ENCODE data around the gene KCNQ1. TPM values are rescaled to one million over a fixed set of nuclear protein-coding genes. Genes with fewer than 3 reads are reported as not detected.

Gene KCNQ1
- total and polyA plus RNA-seq, 2 of the 13 experiments (the other 11 are each of a cell fraction or from before 2014, with no cell fraction given) = 0.02 to 0.08 TPM

- TF ChIP-seq HMGXB3 (CRISPR knock-in tag; IDR thresholded peaks at IDR 0.05; ENCODE audit: borderline replicate concordance) (0 out of 2 replicates have a peak, but pooled peaks have one; percentile 4), CAMTA2 (CRISPR knock-in tag; IDR thresholded peaks at IDR 0.05; ENCODE audit: borderline replicate concordance) (0 out of 2 replicates have a peak, but pooled peaks have one; percentile 68), ETV6 (CRISPR knock-in tag; conservative IDR thresholded peaks at IDR 0.05) (no peak), ZNF263 (CRISPR knock-in tag; IDR thresholded peaks at IDR 0.05) (no peak), IRF2 (CRISPR knock-in tag; IDR thresholded peaks at IDR 0.05) (no peak; the same call in 1 of the 2 replicates), ZIK1 (CRISPR knock-in tag; IDR thresholded peaks at IDR 0.05; ENCODE audit: borderline replicate concordance, low read depth) (no peak), NFE2L1 (CRISPR knock-in tag; IDR thresholded peaks at IDR 0.05; ENCODE audit: borderline replicate concordance) (no peak), KDM1A (CRISPR knock-in tag; IDR thresholded peaks at IDR 0.05) (no peak), ZNF101 (CRISPR knock-in tag; IDR thresholded peaks at IDR 0.05; ENCODE audit: borderline replicate concordance, low read depth) (no peak), MEIS2 (CRISPR knock-in tag; IDR thresholded peaks at IDR 0.05) (0 out of 2 replicates have a peak, but pooled peaks have one; percentile 9), TCF12 (IDR thresholded peaks at IDR 0.05) (no peak), TCF12 (CRISPR knock-in tag; IDR thresholded peaks at IDR 0.05) (peak; percentile 62; the same call in 1 of the 2 replicates), CCAR2 (optimal IDR thresholded peaks at IDR 0.05; ENCODE audit: low read depth, low read length) (no peak), KLF9 (CRISPR knock-in tag; IDR thresholded peaks at IDR 0.05; ENCODE audit: low read depth) (no peak), ZNF589 (CRISPR knock-in tag; conservative IDR thresholded peaks at IDR 0.05) (no peak), PRPF4 (IDR thresholded peaks at IDR 0.05; ENCODE audit: low read depth, low read length, poor library complexity, severe bottlenecking) (no peak)
Measured at GRCh38 chr11:2564008-2564530, 119.3 kb downstream of the KCNQ1 start (continued).

Data from HepG2 (cell line).